ENCODE data around the gene KCND1. TPM values are rescaled to one million over a fixed set of nuclear protein-coding genes. Genes with fewer than 3 reads are reported as not detected.

The KCND1 gene
- total RNA-seq, 3 donors from 2014 or later = 0.87 to 1.6 (median 0.93) TPM

DNA sequence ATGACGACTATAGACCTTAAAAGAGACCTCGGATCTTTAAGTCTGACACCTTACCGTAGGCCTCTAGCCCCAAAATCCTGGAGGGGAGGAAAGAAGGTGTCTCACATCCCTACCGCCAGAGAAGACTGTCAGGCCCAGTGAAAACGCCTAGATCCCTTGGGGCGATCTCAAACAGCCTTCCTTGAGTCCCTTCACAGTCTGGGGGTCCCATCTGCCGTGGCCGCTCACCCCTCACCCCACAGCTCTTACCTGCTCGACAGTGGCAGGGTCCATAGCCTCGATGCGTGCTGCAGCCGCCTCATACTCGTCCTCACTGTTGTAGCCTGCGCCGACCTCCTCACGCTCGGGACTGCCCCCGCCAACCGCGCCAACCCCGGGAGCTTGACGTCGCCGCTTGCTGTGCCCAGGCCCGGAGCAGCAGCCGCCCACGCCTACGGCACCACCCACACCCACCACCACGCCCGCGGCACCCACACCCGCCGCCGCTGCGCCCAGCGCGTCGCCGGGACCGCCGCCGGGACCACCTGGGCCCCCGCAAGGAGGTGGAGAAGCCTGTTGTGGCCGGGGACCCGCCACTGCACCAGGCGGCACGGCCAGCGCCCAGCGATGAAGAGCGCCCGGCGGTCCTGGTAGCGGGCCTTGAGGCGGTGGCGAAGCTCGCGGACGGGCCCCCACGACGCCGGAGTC is 14.8 kb downstream of the KCND1 start:
- DNase-seq (peak; percentile 29 to 72 (median 58)), ATAC-seq (peak; percentile 4)
- TF ChIP-seq, protein P1, sequence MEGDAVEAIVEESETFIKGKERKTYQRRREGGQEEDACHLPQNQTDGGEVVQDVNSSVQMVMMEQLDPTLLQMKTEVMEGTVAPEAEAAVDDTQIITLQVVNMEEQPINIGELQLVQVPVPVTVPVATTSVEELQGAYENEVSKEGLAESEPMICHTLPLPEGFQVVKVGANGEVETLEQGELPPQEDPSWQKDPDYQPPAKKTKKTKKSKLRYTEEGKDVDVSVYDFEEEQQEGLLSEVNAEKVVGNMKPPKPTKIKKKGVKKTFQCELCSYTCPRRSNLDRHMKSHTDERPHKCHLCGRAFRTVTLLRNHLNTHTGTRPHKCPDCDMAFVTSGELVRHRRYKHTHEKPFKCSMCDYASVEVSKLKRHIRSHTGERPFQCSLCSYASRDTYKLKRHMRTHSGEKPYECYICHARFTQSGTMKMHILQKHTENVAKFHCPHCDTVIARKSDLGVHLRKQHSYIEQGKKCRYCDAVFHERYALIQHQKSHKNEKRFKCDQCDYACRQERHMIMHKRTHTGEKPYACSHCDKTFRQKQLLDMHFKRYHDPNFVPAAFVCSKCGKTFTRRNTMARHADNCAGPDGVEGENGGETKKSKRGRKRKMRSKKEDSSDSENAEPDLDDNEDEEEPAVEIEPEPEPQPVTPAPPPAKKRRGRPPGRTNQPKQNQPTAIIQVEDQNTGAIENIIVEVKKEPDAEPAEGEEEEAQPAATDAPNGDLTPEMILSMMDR (IDR thresholded peaks at IDR 0.05) = no peak
- intact Hi-C loops (cut with DNase I, micrococcal nuclease) = no loop called here
- peak overlapping the region; percentile 48 for H3K4me3 ChIP-seq
- peaks cover 7% of the 10 kb centered on the region for H3K4me1 ChIP-seq (ENCODE audit: low read depth)
- H3K9me3 ChIP-seq = no peaks in the 10 kb centered on the region
- no peaks in the 10 kb centered on the region for H3K36me3 ChIP-seq (ENCODE audit: low read depth)

DNA sequence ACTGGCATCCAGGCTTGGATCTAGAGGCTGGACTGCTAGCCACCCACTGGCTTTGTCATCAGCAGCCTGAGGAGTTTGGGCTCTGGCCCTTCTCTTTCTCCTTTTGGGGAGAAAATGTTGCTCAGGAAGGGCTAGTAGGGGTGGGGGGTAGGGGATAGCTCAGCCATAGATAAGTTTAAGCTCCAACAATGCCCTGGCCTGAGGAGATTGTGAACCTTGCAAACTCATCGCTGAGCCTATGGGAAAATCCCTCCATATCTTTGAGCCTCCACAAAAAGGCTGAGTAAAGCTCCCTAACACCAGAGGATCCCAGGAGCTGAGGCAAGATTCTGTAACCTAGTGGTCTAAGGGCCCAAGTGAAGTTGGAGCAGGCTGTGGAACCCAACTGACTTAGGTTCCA is 23.1 kb downstream of the KCND1 start:
- Histone ChIP-seq H3K4me3 (no peak overlapping the region), H3K36me3 (ENCODE audit: low read depth) (no peaks in the 10 kb centered on the region), H3K9me3 (no peaks in the 10 kb centered on the region), H3K4me1 (ENCODE audit: low read depth) (peaks cover 5% of the 10 kb centered on the region)
- DNase-seq = no peak
- TF ChIP-seq, protein P1 (IDR thresholded peaks at IDR 0.05) = no peak
- intact Hi-C loops (cut with DNase I, micrococcal nuclease) = no loop called here
- ATAC-seq = no peak

- peak; percentile 81 for ATAC-seq
- peak in 2 of 3 donors; percentile 49 to 58 for DNase-seq
- intact Hi-C loops (cut with DNase I, micrococcal nuclease) = no loop called here
- H3K4me3 ChIP-seq = no peak overlapping the region
- H3K9me3 ChIP-seq = no peaks in the 10 kb centered on the region
- no peaks in the 10 kb centered on the region for H3K4me1 ChIP-seq (ENCODE audit: low read depth)
- TF ChIP-seq, protein P1 (IDR thresholded peaks at IDR 0.05) = peak; percentile 59
- H3K36me3 ChIP-seq (ENCODE audit: low read depth) = no peaks in the 10 kb centered on the region
These were observed 25.9 kb downstream of the KCND1 start for GRCh38 chrX:48945517-48946348.

DNA sequence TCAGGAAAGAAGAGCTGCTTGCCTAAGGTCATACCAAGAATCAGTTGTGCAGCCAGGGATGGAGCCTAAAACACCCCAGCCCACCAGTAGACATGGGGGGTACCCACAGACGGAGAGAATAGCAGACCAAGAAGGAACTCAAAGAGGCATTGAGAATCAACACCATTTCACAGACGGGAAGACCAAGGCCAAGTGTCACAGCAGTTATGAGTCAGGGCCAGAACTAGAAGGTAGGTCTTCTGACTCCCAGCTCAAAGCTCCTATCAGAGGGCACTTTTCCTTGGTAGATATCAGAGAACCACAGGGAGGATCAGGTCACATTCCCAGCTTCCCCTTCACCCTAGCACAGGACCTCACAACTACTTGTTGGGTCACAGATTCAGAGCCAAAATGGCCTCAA is 28.7 kb downstream of the KCND1 start:
- no peaks in the 10 kb centered on the region for H3K4me1 ChIP-seq (ENCODE audit: low read depth)
- intact Hi-C loops (cut with DNase I, micrococcal nuclease) = no loop called here
- H3K4me3 ChIP-seq = no peak overlapping the region
- ATAC-seq (no peak), DNase-seq (no peak)
- TF ChIP-seq, protein P1 (IDR thresholded peaks at IDR 0.05) = no peak
- no peaks in the 10 kb centered on the region for H3K9me3 ChIP-seq
- H3K36me3 ChIP-seq (ENCODE audit: low read depth) = no peaks in the 10 kb centered on the region

GRCh38 chrX:48940404-48940955 is 31.2 kb downstream of the KCND1 start:
- ATAC-seq (no peak), DNase-seq (no peak)
- H3K4me3 ChIP-seq = no peak overlapping the region
- H3K9me3 ChIP-seq = no peaks in the 10 kb centered on the region
- intact Hi-C loops (cut with DNase I, micrococcal nuclease) = no loop called here
- TF ChIP-seq, protein P1 (IDR thresholded peaks at IDR 0.05) = no peak
- H3K36me3 ChIP-seq (ENCODE audit: low read depth) = no peaks in the 10 kb centered on the region
- H3K4me1 ChIP-seq (ENCODE audit: low read depth) = no peaks in the 10 kb centered on the region
